HEK293 (cell line): ENCODE data around the gene ARHGDIA.

Source experiments
- CTCF ChIA-PET: fragments of 350-600 bp; formaldehyde crosslinking; extraction: SDS; loops from one replicate; lab custom pipeline; 2021; ENCODE audit warnings: antibody characterized with exemption; lab: Yijun Ruan, JAX
- POLR2A ChIA-PET: fragments of 300-600 bp; formaldehyde crosslinking; extraction: SDS; loops from one replicate; lab custom pipeline; 2020; ENCODE audit warnings: antibody characterized with exemption, inconsistent platforms; lab: Yijun Ruan, JAX
- H3K27ac ChIP-seq: fragments of 200-500 bp; sonication (Bioruptor generic); 2 replicates; pipeline ENCODE4 v1.5.1; 2014; ENCODE audit warnings: low read depth, low read length, control low read depth, inconsistent platforms; ENCODE audit errors: extremely low read depth
- H3K36me3 ChIP-seq, 2 experiments: fragments of 200-500 bp in 1 of 2; sonication (Bioruptor generic) in 1 of 2; 1 replicate in 1 of 2; 2 replicates in 1 of 2; pipeline ENCODE4 v1.5.1; 2014 to 2017; ENCODE audit warnings: inconsistent platforms in 2 of 2, low read length in 2 of 2; ENCODE audit not compliant: control insufficient read depth in 2 of 2, insufficient read depth in 1 of 2
- H3K4me1 ChIP-seq: fragments of 200-500 bp; sonication (Bioruptor generic); 2 replicates; pipeline ENCODE4 v1.5.1; 2014; ENCODE audit warnings: mild to moderate bottlenecking, low read length, inconsistent platforms; ENCODE audit not compliant: control insufficient read depth, insufficient read depth
- H3K4me3 ChIP-seq: 2 replicates; pipeline ENCODE4 v1.5.1; 2011; ENCODE audit warnings: low read depth, mild to moderate bottlenecking, control low read depth, low read length, moderate library complexity
- H3K9me3 ChIP-seq: fragments of 200-500 bp; sonication (Bioruptor generic); 2 replicates; pipeline ENCODE4 v1.5.1; 2014; ENCODE audit warnings: low read depth, low read length, inconsistent platforms; ENCODE audit not compliant: control insufficient read depth, insufficient read depth
- GLIS2 ChIP-seq: fragments of 450-650 bp; formaldehyde crosslinking; IDR thresholded peaks from 2 replicates; pipeline ENCODE4 v1.5.1; 2016; ENCODE audit warnings: missing biosample characterization, missing genetic modification characterization
- IKZF3 ChIP-seq: fragments of 450-650 bp; IDR thresholded peaks from 2 replicates; pipeline ENCODE4 v1.5.0; 2018; ENCODE audit warnings: missing biosample characterization, mild to moderate bottlenecking, missing genetic modification characterization, moderate library complexity
- KLF10 ChIP-seq: fragments of 450-650 bp; IDR thresholded peaks from 2 replicates; pipeline ENCODE4 v1.5.1; 2018; ENCODE audit warnings: missing biosample characterization, mild to moderate bottlenecking, missing genetic modification characterization
- KLF16 ChIP-seq: fragments of 450-650 bp; formaldehyde crosslinking; IDR thresholded peaks from 2 replicates; pipeline ENCODE4 v1.5.1; 2017; ENCODE audit warnings: missing biosample characterization, missing genetic modification characterization
- MEIS1 ChIP-seq: sonication (generic); formaldehyde crosslinking; IDR thresholded peaks from 2 replicates; pipeline ENCODE4 v1.8.1; 2022; ENCODE audit warnings: missing genetic modification reagents, mild to moderate bottlenecking, borderline replicate concordance
- REPIN1 ChIP-seq: fragments of 450-650 bp; formaldehyde crosslinking; IDR thresholded peaks from 2 replicates; pipeline ENCODE4 v1.5.1; 2017; ENCODE audit warnings: missing biosample characterization, missing genetic modification characterization, low read depth
- WT1 ChIP-seq: fragments of 450-650 bp; formaldehyde crosslinking; IDR thresholded peaks from 2 replicates; pipeline ENCODE4 v1.5.1; 2016; ENCODE audit warnings: missing biosample characterization, missing genetic modification characterization
- ZBTB48 ChIP-seq: fragments of 450-650 bp; formaldehyde crosslinking; IDR thresholded peaks from 2 replicates; pipeline ENCODE4 v1.5.1; 2016; ENCODE audit warnings: missing biosample characterization, missing genetic modification characterization
- ZFHX2 ChIP-seq: fragments of 450-650 bp; formaldehyde crosslinking; conservative IDR thresholded peaks from 2 replicates; pipeline ENCODE4 v1.5.1; 2016; ENCODE audit warnings: missing biosample characterization, missing genetic modification characterization
- ZNF146 ChIP-seq: fragments of 450-650 bp; formaldehyde crosslinking; IDR thresholded peaks from 2 replicates; pipeline ENCODE4 v1.5.1; 2016; ENCODE audit warnings: missing biosample characterization, missing genetic modification characterization
- ZNF16 ChIP-seq: fragments of 450-650 bp; formaldehyde crosslinking; IDR thresholded peaks from 2 replicates; pipeline ENCODE4 v1.5.1; 2016; ENCODE audit warnings: low read depth, missing biosample characterization, missing genetic modification characterization
- ZNF18 ChIP-seq: fragments of 450-650 bp; formaldehyde crosslinking; IDR thresholded peaks from 2 replicates; pipeline ENCODE4 v1.5.1; 2016; ENCODE audit warnings: missing biosample characterization, missing genetic modification characterization
- ZNF221 ChIP-seq: fragments of 450-650 bp; formaldehyde crosslinking; IDR thresholded peaks from 2 replicates; pipeline ENCODE4 v1.5.1; 2017; ENCODE audit warnings: missing biosample characterization, missing genetic modification characterization, borderline replicate concordance
- ZNF404 ChIP-seq: fragments of 450-650 bp; formaldehyde crosslinking; IDR thresholded peaks from 2 replicates; pipeline ENCODE4 v1.5.1; 2017; ENCODE audit warnings: missing biosample characterization, missing genetic modification characterization
- ZNF48 ChIP-seq: fragments of 450-650 bp; formaldehyde crosslinking; IDR thresholded peaks from 2 replicates; pipeline ENCODE4 v1.5.1; 2016; ENCODE audit warnings: missing biosample characterization, missing genetic modification characterization
- ZNF530 ChIP-seq: fragments of 450-650 bp; formaldehyde crosslinking; IDR thresholded peaks from 2 replicates; pipeline ENCODE4 v1.5.1; 2016; ENCODE audit warnings: low read depth, missing biosample characterization, missing genetic modification characterization
- ZNF558 ChIP-seq: fragments of 450-650 bp; formaldehyde crosslinking; IDR thresholded peaks from 2 replicates; pipeline ENCODE4 v1.5.1; 2016; ENCODE audit warnings: missing biosample characterization, missing genetic modification characterization
- ZNF571 ChIP-seq: fragments of 450-650 bp; formaldehyde crosslinking; IDR thresholded peaks from 2 replicates; pipeline ENCODE4 v1.5.0; 2017; ENCODE audit warnings: missing biosample characterization, missing genetic modification characterization
- ZNF624 ChIP-seq: fragments of 450-650 bp; formaldehyde crosslinking; IDR thresholded peaks from 2 replicates; pipeline ENCODE4 v1.5.1; 2017; ENCODE audit warnings: missing biosample characterization, missing genetic modification characterization
- ZNF660 ChIP-seq: fragments of 450-650 bp; IDR thresholded peaks from 2 replicates; pipeline ENCODE4 v1.5.1; 2018; ENCODE audit warnings: missing biosample characterization, mild to moderate bottlenecking, missing genetic modification characterization
- ZNF664 ChIP-seq: fragments of 450-650 bp; formaldehyde crosslinking; IDR thresholded peaks from 2 replicates; pipeline ENCODE4 v1.5.1; 2016; ENCODE audit warnings: missing biosample characterization, missing genetic modification characterization
- ZNF670 ChIP-seq: fragments of 450-650 bp; formaldehyde crosslinking; IDR thresholded peaks from 2 replicates; pipeline ENCODE4 v1.5.1; 2016; ENCODE audit warnings: missing biosample characterization, missing genetic modification characterization, low read depth
- ZSCAN30 ChIP-seq: fragments of 450-650 bp; IDR thresholded peaks from 2 replicates; pipeline ENCODE4 v1.5.1; 2018; ENCODE audit warnings: missing biosample characterization, mild to moderate bottlenecking, missing genetic modification characterization, moderate library complexity
- ZXDB ChIP-seq: fragments of 450-650 bp; formaldehyde crosslinking; IDR thresholded peaks from 2 replicates; pipeline ENCODE4 v1.5.1; 2016; ENCODE audit warnings: missing biosample characterization, missing genetic modification characterization
- TF ChIP-seq, protein P1 (sequence below): fragments of 450-650 bp; formaldehyde crosslinking; IDR thresholded peaks from 2 replicates; pipeline ENCODE4 v1.5.1; 2017; ENCODE audit warnings: missing biosample characterization, missing genetic modification characterization
- TF ChIP-seq, protein P2 (sequence below): fragments of 450-650 bp; formaldehyde crosslinking; IDR thresholded peaks from 2 replicates; pipeline ENCODE4 v1.5.1; 2016; ENCODE audit warnings: missing biosample characterization, missing genetic modification characterization
- TF ChIP-seq, protein P3 (sequence below): fragments of 450-650 bp; formaldehyde crosslinking; IDR thresholded peaks from 2 replicates; pipeline ENCODE4 v1.5.1; 2016; ENCODE audit warnings: missing biosample characterization, missing genetic modification characterization
- TF ChIP-seq, protein P4 (sequence below): fragments of 450-650 bp; formaldehyde crosslinking; IDR thresholded peaks from 2 replicates; pipeline ENCODE4 v1.5.1; 2016; ENCODE audit warnings: missing biosample characterization, missing genetic modification characterization

Gene ARHGDIA

GRCh38 chr17:81860756-81861568, 10.2 kb downstream of the ARHGDIA start (continued):
- TF ChIP-seq ZNF624 (tag by site-specific recombination) (no peak), ZNF558 (tag by site-specific recombination) (no peak), ZNF670 (tag by site-specific recombination) (no peak), ZNF18 (tag by site-specific recombination) (no peak), ZNF404 (no peak), ZNF221 (tag by site-specific recombination) (no peak), ZNF146 (no peak), ZNF571 (tag by site-specific recombination) (no peak), ZNF530 (tag by site-specific recombination) (no peak), IKZF3 (tag by site-specific recombination) (no peak), ZNF664 (no peak), REPIN1 (no peak), KLF10 (tag by site-specific recombination) (peak; percentile 65), ZNF48 (tag by site-specific recombination) (no peak), WT1 (tag by site-specific recombination) (0 out of 2 replicates have a peak, but pooled peaks have one; percentile 13)

DNA sequence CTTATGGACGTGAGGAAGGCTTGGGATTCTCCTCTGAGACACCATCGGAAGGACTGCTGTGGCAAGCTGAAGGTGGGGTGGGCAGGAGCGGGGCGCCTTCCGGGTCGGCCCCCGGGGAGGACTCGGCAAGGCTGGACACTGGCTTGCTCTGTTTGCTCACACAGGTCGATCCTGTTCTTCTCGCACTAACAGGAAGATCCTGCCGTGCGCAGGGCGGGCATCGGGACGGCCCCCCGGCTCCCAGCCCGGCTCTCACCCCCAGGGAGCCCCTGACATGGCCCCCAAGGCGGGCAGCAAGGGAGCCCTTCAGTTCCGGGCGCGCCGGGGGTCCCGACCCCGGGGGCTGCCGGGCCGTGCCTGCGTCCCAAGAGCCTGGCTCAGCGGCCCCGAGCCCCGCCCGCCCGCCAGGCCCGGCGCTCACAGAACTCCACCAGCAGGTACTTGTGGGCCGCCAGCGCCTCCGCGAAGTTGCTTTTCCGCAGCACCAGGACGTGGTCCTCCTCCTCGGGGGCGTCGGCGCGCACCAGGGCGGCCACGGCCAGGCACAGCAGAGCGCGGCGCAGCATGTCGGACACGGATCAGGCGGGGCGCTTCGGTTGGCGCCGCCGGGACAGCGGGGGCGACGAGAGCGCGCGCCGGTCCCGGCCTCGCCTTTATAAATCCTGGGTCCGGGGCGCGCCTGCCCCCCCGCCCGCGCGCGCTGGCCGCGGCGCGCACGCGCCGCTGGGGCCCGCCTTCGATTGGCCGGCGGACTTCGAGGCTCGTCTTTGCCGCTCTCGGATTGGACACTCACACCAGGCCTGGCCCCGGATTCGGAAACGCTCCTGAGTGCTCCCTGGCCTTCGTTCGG, 11.0 kb downstream of the ARHGDIA start, which contains the start of gene P4HB:
Gene P4HB (minus strand): TSS at position 630 of the 850 bp plus-strand sequence. CDS start 64 bp downstream, at position 566.
- H3K4me1 ChIP-seq: peaks cover 7% of the 10 kb centered on the region
- POLR2A ChIA-PET: interaction anchor here (0.6 to 1.1 kb wide), 14 partner anchors 10 to 177 kb away, joined by 3 to 17 read pairs (median 4); partner anchors contain the start of genes ARHGDIA, ARL16, DCXR and HGS
- peak; percentile 94 for TF ChIP-seq ZNF660 (tag by site-specific recombination)
- no peak for TF ChIP-seq ZBTB48
- TF ChIP-seq, protein P1, sequence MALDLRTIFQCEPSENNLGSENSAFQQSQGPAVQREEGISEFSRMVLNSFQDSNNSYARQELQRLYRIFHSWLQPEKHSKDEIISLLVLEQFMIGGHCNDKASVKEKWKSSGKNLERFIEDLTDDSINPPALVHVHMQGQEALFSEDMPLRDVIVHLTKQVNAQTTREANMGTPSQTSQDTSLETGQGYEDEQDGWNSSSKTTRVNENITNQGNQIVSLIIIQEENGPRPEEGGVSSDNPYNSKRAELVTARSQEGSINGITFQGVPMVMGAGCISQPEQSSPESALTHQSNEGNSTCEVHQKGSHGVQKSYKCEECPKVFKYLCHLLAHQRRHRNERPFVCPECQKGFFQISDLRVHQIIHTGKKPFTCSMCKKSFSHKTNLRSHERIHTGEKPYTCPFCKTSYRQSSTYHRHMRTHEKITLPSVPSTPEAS: no peak
- TF ChIP-seq ZXDB (tag by site-specific recombination): no peak
- no peak for TF ChIP-seq ZNF16
- TF ChIP-seq, protein P2, sequence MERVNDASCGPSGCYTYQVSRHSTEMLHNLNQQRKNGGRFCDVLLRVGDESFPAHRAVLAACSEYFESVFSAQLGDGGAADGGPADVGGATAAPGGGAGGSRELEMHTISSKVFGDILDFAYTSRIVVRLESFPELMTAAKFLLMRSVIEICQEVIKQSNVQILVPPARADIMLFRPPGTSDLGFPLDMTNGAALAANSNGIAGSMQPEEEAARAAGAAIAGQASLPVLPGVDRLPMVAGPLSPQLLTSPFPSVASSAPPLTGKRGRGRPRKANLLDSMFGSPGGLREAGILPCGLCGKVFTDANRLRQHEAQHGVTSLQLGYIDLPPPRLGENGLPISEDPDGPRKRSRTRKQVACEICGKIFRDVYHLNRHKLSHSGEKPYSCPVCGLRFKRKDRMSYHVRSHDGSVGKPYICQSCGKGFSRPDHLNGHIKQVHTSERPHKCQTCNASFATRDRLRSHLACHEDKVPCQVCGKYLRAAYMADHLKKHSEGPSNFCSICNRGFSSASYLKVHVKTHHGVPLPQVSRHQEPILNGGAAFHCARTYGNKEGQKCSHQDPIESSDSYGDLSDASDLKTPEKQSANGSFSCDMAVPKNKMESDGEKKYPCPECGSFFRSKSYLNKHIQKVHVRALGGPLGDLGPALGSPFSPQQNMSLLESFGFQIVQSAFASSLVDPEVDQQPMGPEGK: 0 out of 2 replicates have a peak, but pooled peaks have one; percentile 39
- TF ChIP-seq, protein P3, sequence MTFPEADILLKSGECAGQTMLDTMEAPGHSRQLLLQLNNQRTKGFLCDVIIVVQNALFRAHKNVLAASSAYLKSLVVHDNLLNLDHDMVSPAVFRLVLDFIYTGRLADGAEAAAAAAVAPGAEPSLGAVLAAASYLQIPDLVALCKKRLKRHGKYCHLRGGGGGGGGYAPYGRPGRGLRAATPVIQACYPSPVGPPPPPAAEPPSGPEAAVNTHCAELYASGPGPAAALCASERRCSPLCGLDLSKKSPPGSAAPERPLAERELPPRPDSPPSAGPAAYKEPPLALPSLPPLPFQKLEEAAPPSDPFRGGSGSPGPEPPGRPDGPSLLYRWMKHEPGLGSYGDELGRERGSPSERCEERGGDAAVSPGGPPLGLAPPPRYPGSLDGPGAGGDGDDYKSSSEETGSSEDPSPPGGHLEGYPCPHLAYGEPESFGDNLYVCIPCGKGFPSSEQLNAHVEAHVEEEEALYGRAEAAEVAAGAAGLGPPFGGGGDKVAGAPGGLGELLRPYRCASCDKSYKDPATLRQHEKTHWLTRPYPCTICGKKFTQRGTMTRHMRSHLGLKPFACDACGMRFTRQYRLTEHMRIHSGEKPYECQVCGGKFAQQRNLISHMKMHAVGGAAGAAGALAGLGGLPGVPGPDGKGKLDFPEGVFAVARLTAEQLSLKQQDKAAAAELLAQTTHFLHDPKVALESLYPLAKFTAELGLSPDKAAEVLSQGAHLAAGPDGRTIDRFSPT: no peak
- TF ChIP-seq, protein P4, sequence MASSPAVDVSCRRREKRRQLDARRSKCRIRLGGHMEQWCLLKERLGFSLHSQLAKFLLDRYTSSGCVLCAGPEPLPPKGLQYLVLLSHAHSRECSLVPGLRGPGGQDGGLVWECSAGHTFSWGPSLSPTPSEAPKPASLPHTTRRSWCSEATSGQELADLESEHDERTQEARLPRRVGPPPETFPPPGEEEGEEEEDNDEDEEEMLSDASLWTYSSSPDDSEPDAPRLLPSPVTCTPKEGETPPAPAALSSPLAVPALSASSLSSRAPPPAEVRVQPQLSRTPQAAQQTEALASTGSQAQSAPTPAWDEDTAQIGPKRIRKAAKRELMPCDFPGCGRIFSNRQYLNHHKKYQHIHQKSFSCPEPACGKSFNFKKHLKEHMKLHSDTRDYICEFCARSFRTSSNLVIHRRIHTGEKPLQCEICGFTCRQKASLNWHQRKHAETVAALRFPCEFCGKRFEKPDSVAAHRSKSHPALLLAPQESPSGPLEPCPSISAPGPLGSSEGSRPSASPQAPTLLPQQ (tag by site-specific recombination): 0 out of 2 replicates have a peak, but pooled peaks have one; percentile 30
- TF ChIP-seq ZSCAN30 (tag by site-specific recombination): peak; percentile 35; the same call in 1 of the 2 replicates
- TF ChIP-seq ZFHX2 (tag by site-specific recombination): peak; percentile 72
- no peak for TF ChIP-seq MEIS1 (CRISPR knock-in tag)
- TF ChIP-seq KLF16 (tag by site-specific recombination): peak; percentile 33; the same call in 1 of the 2 replicates
- peak; percentile 86 for TF ChIP-seq GLIS2 (tag by site-specific recombination)

More for the DNA sequence above, 11.0 kb downstream of the ARHGDIA start, which contains the start of gene P4HB:
- Histone ChIP-seq H3K4me3 (peak within 1 kb of the TSS; percentile 92), H3K9me3 (no peaks in the 10 kb centered on the region), H3K36me3 (peaks cover 41 to 73% of the 10 kb centered on the region in 2 experiments), H3K27ac (peak within 1 kb of the TSS; percentile 90)
- CTCF ChIA-PET: interaction anchor here (0.6 to 1.7 kb wide), 6 partner anchors 10 to 147 kb away, joined by 3 to 4 read pairs (median 4); no protein-coding TSS in a partner anchor
